Mammary epithelial cell (primary cell): Measurements from ENCODE around the gene TCF7L1.

Experiments
- EZH2 ChIP-seq: IDR thresholded peaks from 2 replicates; pipeline ENCODE4 v1.6.1; 2012; ENCODE audit warnings: low read length, inconsistent platforms, borderline replicate concordance
- TF ChIP-seq, protein P1 (sequence below), 2 donors: IDR thresholded peaks in 1 of 2; conservative IDR thresholded peaks in 1 of 2; 2 replicates each; pipeline ENCODE4 v1.5.1; 2011 to 2012; ENCODE audit warnings: inconsistent platforms in 2 of 2, low read length in 2 of 2, mild to moderate bottlenecking in 2 of 2, control low read depth in 1 of 2, low read depth in 1 of 2; ENCODE audit not compliant: insufficient read depth in 1 of 2; ENCODE audit errors: extremely low read depth in 1 of 2

GRCh38 chr2:85212841-85213240, 79.6 kb downstream of the TCF7L1 start:
- TF ChIP-seq, protein P1, sequence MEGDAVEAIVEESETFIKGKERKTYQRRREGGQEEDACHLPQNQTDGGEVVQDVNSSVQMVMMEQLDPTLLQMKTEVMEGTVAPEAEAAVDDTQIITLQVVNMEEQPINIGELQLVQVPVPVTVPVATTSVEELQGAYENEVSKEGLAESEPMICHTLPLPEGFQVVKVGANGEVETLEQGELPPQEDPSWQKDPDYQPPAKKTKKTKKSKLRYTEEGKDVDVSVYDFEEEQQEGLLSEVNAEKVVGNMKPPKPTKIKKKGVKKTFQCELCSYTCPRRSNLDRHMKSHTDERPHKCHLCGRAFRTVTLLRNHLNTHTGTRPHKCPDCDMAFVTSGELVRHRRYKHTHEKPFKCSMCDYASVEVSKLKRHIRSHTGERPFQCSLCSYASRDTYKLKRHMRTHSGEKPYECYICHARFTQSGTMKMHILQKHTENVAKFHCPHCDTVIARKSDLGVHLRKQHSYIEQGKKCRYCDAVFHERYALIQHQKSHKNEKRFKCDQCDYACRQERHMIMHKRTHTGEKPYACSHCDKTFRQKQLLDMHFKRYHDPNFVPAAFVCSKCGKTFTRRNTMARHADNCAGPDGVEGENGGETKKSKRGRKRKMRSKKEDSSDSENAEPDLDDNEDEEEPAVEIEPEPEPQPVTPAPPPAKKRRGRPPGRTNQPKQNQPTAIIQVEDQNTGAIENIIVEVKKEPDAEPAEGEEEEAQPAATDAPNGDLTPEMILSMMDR (conservative IDR thresholded peaks at IDR 0.05 in 1 of 2, IDR thresholded peaks at IDR 0.05 in 1 of 2; ENCODE audit: extremely low read depth in 1 of 2, insufficient read depth in 1 of 2, low read depth in 1 of 2, low read length in 2 of 2) = no peak
- TF ChIP-seq EZH2 = no peak
